Ishikawa (cell line): ENCODE data around the gene MTIF3.

Experiments used
- CEBPB ChIP-seq: IDR thresholded peaks from 2 replicates; pipeline ENCODE4 v1.6.1; 2012
- EGR1 ChIP-seq: IDR thresholded peaks from 2 replicates; pipeline ENCODE4 v1.6.1; 2012
- EP300 ChIP-seq: IDR thresholded peaks from 2 replicates; pipeline ENCODE4 v1.6.1; 2012; ENCODE audit warnings: borderline replicate concordance
- MAX ChIP-seq: IDR thresholded peaks from 2 replicates; pipeline ENCODE4 v1.6.1; 2012
- TAF1 ChIP-seq: IDR thresholded peaks from 2 replicates; pipeline ENCODE4 v1.6.1; 2012; ENCODE audit warnings: low read depth, mild to moderate bottlenecking
- YY1 ChIP-seq: IDR thresholded peaks from 2 replicates; pipeline ENCODE4 v1.6.1; 2012; ENCODE audit warnings: low read depth

- TF ChIP-seq TAF1 (no peak), MAX (no peak), EP300 (no peak), YY1 (no peak), CEBPB (no peak), EGR1 (no peak)
Observed at GRCh38 chr13:27403727-27404385, 46.5 kb downstream of the MTIF3 start.
